Retina (tissue), 1 donor: ENCODE data around the gene ZBTB14.

Experiments used
- DNase-seq: peaks from one replicate; pipeline ENCODE4 v3.0.0-alpha.2; 2016

ZBTB14 gene

DNA sequence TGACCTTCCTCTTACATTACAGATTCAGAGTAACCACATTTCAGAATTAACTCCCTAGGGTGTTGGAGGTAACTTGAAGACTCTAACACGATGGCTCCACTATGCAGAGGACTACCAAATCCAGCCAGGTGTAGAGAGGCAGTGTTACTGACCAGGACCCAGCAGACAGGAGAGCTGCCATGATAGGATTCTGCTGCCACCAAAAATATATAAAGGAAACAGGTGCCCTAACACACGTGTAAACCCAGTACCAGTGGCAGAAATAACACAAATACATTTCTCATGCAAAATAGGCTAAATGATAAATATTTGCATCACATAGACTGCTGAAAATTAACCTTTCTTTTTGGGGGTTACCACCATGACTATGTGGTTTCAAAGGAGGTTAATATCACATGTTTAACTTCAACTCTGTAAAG is 7.0 kb downstream of the ZBTB14 start:
- DNase-seq = no peak

DNA sequence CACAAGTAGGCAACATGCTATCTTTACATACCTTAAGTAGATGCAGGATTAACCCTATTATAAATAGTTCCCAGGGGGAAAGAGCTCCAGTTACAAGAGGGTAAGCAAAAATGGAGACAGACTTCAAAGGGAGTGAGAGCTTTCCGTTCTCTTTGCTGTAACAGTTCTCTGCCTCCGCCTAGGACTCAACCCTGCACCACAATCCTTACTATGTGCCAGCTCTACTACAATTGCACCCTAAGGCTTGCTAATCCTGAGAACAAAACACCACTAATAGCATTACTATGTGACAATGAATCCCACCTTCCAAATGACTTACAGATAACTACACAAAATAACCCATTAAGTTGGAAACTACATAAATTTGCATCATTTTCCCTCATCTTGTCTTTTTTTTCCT is 7.7 kb downstream of the ZBTB14 start:
- no peak for DNase-seq

DNA sequence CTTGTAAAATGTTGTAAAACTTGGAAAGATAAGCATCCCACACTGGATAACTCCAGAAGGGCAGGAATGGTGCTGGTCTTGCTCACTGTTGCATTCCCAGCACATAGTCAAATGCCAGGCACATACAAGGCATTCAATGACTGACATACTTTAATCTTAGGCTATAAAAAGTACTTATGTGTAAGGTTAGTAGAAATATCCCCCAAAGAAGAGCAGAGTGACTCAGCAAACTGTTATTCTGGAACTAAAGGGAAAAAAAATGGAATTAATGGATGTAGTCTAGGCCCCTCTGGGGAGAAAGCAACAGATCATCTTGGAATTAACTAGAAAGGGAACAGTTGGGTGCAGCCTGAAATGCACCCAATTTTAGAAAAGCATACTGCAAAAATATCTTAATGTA is 9.0 kb downstream of the ZBTB14 start:
- DNase-seq = no peak

DNA sequence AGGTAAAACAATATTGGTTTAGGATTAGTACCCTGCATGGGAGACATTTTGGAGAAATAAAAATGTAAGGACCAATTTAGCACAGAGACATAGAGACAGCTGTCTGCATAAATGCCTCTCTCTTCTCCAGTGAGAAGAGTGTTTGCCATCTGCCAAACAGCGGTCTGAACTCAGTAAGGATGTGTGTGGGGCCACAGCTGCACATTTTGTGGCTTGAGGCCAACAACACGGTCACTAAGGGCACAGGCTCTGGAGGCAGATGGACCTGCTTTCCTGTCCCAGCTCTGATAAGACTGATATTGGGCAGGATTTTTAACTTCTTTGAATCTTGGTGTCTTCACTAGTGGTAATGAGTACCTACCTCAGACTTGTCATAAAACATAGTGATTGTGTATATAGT is 10.2 kb downstream of the ZBTB14 start:
- DNase-seq = no peak

DNA sequence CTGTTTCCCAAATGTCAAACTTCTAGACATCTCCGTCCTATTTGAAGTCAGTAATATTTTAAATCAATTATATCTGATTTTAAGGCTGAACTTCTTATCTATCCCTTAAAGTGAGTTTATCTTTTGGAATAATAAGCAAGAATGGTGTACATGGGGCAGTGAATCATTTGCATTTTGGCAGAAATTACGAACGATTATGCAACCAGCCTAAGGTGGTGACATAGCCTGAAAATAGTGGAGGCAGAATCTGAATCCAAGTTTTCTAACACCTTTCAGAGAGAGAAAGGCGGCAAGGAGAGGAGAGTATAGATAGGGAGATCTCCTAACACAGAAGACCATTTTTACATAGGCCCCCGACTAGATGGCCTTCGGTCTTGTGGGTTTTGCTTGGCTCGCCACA is 10.7 kb downstream of the ZBTB14 start:
- DNase-seq = no peak

DNA sequence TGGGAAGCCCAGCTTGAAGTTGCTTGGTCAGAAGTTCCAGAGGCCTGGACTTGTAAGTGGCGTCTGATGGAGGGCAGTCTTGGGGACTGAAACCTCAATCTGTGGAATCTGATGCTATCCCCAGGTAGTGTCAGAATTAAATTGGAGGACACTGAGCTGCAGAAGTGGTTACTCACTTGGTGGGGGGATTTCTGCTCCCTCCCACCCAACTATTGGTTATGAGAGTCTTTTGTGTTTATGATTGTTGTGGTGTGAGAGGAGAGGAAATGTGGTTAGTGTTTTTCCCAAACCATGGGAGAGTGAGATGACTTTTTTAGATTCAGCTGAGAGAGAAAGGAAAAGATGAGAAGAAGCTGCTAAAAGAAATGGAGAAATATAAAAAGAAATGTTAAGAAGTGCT is 12.8 kb downstream of the ZBTB14 start:
- no peak for DNase-seq

DNA sequence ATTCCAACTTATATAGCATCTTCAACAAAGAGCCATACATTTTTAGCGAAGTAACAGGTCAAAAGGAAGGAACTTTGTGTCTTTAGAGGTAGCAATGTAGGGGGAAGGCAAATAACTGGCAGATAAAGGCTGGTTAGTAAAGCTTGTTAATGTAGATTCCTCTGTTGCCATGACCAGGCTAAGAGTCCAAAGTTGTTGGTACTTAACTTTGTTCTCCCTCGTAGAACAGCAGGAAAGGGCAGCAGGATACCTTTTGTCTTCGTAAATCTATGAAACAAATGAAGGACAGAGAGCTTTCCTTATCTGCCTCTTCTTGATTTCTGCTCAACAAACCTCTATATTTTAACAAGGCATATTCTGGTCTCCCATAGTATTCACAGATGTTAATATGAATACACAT is 18.6 kb downstream of the ZBTB14 start:
- DNase-seq = no peak

DNA sequence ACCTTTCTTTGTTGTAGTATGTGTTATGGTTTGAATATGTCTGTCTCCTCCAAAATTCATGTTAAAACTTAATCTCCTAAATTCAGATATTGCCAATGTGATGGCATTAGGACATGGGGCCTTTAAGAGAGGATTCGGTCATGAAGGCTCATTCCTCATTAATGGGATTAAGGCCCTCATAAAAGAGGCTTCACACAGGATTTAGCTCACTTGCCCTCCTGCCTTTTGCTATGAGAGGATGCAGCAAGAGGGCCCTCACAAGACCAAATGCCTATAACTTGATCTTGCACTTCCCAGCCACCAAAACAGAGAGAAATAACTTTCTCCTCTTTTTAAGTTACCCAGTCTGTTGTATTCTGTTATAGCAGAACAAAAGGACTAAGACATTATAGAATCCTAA is 19.7 kb downstream of the ZBTB14 start:
- no peak for DNase-seq

DNA sequence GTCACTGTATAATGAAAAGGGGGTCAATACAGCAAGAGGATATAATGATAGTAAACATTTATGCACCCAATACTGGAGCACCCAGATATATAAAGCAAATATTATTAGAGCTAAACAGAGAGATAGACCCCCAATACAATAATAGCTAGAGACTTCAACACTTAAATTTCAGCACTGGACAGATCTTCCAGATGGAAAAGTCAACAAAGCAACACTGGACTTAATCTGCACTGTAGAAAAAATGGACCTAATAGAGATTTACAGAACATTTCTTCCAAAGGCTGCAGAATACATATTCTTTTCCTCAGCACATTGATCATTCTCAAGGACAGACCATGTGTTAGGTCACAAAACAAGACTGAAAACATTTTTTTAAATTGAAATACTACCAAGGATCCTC is 26.7 kb downstream of the ZBTB14 start:
- DNase-seq = no peak

DNA sequence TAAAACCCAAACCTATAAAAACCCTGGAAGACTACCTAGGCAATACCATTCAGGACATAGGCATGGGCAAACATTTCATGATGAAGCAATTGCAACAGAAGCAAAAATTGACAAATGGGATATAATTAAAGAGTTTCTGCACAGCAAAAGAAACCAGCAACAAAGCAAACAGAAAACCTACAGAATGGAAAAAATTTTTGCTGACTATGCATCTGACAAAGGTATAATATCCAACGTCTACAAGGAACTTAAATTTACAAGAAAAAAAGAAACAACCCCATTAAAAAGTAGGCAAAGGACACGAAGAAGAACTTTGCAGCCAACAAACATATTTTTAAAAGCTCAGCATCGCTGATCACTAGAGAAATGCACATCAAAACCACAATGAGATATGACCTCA is 28.8 kb downstream of the ZBTB14 start:
- no peak for DNase-seq

DNA sequence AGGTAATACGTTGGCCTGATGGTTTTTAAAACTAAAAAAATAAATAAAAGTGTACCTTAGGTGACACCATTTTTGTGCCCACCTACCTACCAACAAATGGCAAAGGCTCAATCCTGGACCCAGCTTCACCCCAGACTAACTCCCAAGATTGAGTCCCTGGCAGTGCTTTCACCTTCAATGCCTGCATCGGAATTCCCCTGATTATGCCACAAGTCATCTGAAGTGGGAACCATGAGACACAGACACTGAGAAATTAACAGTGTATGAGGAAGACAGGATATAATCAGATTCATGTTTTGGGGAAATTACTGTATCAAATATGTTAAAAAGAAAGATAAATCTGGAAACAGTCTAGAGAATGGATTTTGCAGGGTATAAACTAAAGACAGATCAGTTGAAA is 41.6 kb downstream of the ZBTB14 start:
- no peak for DNase-seq

DNA sequence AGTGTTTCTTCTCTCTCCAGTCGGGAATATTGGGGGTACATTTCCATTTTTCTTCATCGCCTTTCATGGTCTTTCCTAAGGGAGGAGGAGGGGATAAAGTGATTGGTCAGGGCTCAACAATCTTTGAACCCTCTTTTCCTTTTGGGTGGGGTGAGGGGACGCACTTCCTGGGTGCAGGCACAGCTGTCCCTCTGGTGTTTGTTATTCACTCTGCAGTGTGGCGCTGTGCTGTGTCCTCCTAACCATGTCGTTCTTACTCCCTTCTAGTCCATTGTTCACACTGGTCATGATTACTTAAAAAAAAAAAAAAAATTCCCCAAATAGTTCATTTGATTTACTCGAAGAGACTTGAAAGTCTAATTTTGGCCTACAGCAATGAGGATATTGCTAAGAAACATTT is 44.4 kb downstream of the ZBTB14 start:
- no peak for DNase-seq

DNA sequence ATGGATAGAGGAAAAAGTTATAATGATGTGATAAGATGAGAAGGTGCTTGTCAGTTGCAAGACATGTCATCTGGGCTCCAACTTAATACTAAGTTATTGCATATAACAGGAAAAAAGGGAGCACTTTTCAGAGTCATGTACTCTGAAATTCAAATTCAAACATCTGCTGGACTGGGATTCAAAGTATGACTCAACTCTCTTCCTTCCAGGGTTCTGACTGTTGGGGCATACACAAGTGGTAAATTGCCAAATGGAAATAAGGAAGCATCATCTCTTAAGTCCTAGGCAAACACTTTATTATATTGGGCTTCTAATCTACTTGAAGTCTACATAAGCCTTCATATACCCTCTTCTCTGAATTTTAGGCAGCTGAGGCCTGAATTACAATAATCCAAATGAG is 44.9 kb downstream of the ZBTB14 start:
- DNase-seq = no peak

DNA sequence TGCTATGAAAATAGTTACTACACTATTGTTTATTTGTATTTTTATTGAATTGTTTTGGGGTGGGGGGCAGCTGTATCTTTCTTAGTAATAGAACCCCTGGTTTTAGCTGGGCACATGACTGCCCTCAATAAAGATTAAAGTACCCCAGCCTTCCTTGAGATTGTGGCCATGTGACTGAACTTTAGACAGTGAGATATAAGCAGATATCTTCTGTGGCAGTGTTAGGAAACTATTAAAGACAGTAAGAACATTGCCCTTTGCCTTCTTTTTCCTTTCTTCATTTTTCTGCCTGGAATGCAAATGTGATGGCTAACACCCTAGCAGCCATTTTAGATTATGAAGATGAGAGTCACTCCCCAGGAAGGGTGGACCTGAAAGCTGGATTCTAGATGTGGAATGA is 50.6 kb downstream of the ZBTB14 start:
- DNase-seq = no peak

DNA sequence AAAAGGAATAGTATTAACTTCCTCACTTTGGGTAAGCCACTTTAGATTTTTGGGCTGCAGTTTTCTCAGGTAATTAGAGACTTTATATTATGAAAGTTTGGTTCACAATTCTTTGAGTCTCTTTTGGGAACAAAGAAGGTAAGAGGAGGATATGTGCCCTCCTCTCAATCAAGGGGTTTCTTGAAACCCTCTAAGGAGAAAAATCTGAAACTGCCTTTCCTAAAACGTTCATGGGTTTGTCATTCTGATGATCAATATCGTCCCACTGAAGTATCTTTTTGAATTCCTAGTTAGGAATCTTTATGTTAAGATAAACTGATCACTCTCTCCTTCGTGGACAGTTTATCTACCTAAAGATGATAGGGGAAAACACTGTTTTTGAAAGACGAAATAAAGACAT is 56.1 kb downstream of the ZBTB14 start:
- no peak for DNase-seq
